ENCODE results near the gene RAB10. TPM values are rescaled to one million over a fixed set of nuclear protein-coding genes. Genes with fewer than 3 reads are reported as not detected.

The RAB10 gene
- total and polyA plus RNA-seq, 3 donors from 2014 or later: 74.8 to 112 (median 96.8) TPM

- intact Hi-C loops (cut with DNase I; ENCODE audit: low total_unique reads): loop anchor here (10.0 kb wide), 1 partner anchor 154 kb away; no protein-coding TSS in a partner anchor
- no peaks in the 10 kb centered on the region for H3K36me3 ChIP-seq (ENCODE audit: low read depth, missing control alignments)
- H3K27me3 ChIP-seq: no peaks in the 10 kb centered on the region
- 45 to 46% methylated on average over 2 of the region's 2 CpGs for WGBS, 2 donors
- no peak for TF ChIP-seq CTCF (IDR thresholded peaks at IDR 0.05)
- TF ChIP-seq POLR2A (IDR thresholded peaks at IDR 0.05): no peak
- H3K4me3 ChIP-seq: no peak overlapping the region
- no peaks in the 10 kb centered on the region for H3K4me1 ChIP-seq
- H3K9me3 ChIP-seq: no peaks in the 10 kb centered on the region
- DNase-seq: no peak
- no peak overlapping the region for H3K27ac ChIP-seq
Observed at GRCh38 chr2:26148501-26148900, 114.6 kb downstream of the RAB10 start.

- 63 to 64% methylated on average over 12 of the region's 12 CpGs for WGBS, 2 donors
- DNase-seq: no peak
- Histone ChIP-seq H3K27me3 (no peaks in the 10 kb centered on the region), H3K9me3 (no peaks in the 10 kb centered on the region), H3K27ac (no peak overlapping the region), H3K4me1 (no peaks in the 10 kb centered on the region), H3K36me3 (ENCODE audit: low read depth, missing control alignments) (no peaks in the 10 kb centered on the region), H3K4me3 (no peak overlapping the region)
- intact Hi-C loops (cut with DNase I; ENCODE audit: low total_unique reads): no loop called here
- TF ChIP-seq CTCF (IDR thresholded peaks at IDR 0.05): no peak
- no peak for TF ChIP-seq POLR2A (IDR thresholded peaks at IDR 0.05)
Observed at GRCh38 chr2:26150243-26150642, 116.4 kb downstream of the RAB10 start.

- H3K9me3 ChIP-seq: no peaks in the 10 kb centered on the region
- DNase-seq: no peak
- H3K27ac ChIP-seq: no peak overlapping the region
- no peaks in the 10 kb centered on the region for H3K4me1 ChIP-seq
- no peaks in the 10 kb centered on the region for H3K27me3 ChIP-seq
- 92 to 96% methylated on average over 5 of the region's 5 CpGs for WGBS, 2 donors
- no peaks in the 10 kb centered on the region for H3K36me3 ChIP-seq (ENCODE audit: low read depth, missing control alignments)
- TF ChIP-seq POLR2A (IDR thresholded peaks at IDR 0.05) (no peak), CTCF (IDR thresholded peaks at IDR 0.05) (no peak)
- no peak overlapping the region for H3K4me3 ChIP-seq
- intact Hi-C loops (cut with DNase I; ENCODE audit: low total_unique reads): no loop called here
Observed at GRCh38 chr2:26157580-26157979, 123.7 kb downstream of the RAB10 start.

- H3K4me1 ChIP-seq: no peaks in the 10 kb centered on the region
- TF ChIP-seq POLR2A (IDR thresholded peaks at IDR 0.05): no peak
- TF ChIP-seq CTCF (IDR thresholded peaks at IDR 0.05): no peak
- H3K36me3 ChIP-seq (ENCODE audit: low read depth, missing control alignments): no peaks in the 10 kb centered on the region
- H3K9me3 ChIP-seq: no peaks in the 10 kb centered on the region
- WGBS, 2 donors: 93 to 94% methylated on average over 7 of the region's 7 CpGs
- intact Hi-C loops (cut with DNase I; ENCODE audit: low total_unique reads): no loop called here
- no peak for DNase-seq
- no peak overlapping the region for H3K27ac ChIP-seq
- H3K4me3 ChIP-seq: no peak overlapping the region
- H3K27me3 ChIP-seq: no peaks in the 10 kb centered on the region
Observed at GRCh38 chr2:26161926-26162325, 128.0 kb downstream of the RAB10 start.

- H3K4me3 ChIP-seq: no peak overlapping the region
- no peak for DNase-seq
- no peaks in the 10 kb centered on the region for H3K36me3 ChIP-seq (ENCODE audit: low read depth, missing control alignments)
- no peaks in the 10 kb centered on the region for H3K4me1 ChIP-seq
- intact Hi-C loops (cut with DNase I; ENCODE audit: low total_unique reads): no loop called here
- H3K27ac ChIP-seq: no peak overlapping the region
- no peaks in the 10 kb centered on the region for H3K9me3 ChIP-seq
- no peaks in the 10 kb centered on the region for H3K27me3 ChIP-seq
- TF ChIP-seq CTCF (IDR thresholded peaks at IDR 0.05): no peak
- no peak for TF ChIP-seq POLR2A (IDR thresholded peaks at IDR 0.05)
- WGBS, 2 donors: 92 to 94% methylated on average over 10 of the region's 10 CpGs
Observed at GRCh38 chr2:26162963-26163362, 129.1 kb downstream of the RAB10 start.
